Endothelial cell (in vitro differentiated cells): ENCODE results near the gene CTNNA3. TPM values are rescaled to one million over a fixed set of nuclear protein-coding genes. Genes with fewer than 3 reads are reported as not detected.

Experiments
- DNase-seq: peaks from one replicate; pipeline ENCODE4 v3.0.0; 2021; ENCODE audit warnings: low spot score
- H3K27ac Mint-ChIP-seq: one replicate; pipeline ENCODE4 v1.8.0; 2021; ENCODE audit warnings: mixed read lengths, inconsistent platforms; ENCODE audit not compliant: unreplicated experiment
- H3K27me3 Mint-ChIP-seq: one replicate; pipeline ENCODE4 v1.8.0; 2021; ENCODE audit warnings: mild to moderate bottlenecking, moderate library complexity, mixed read lengths, inconsistent platforms; ENCODE audit not compliant: unreplicated experiment
- H3K36me3 Mint-ChIP-seq: one replicate; pipeline ENCODE4 v1.8.0; 2021; ENCODE audit warnings: mild to moderate bottlenecking, low read depth, mixed read lengths, inconsistent platforms; ENCODE audit not compliant: unreplicated experiment
- H3K4me1 Mint-ChIP-seq: one replicate; pipeline ENCODE4 v1.8.0; 2021; ENCODE audit warnings: mild to moderate bottlenecking, mixed read lengths, inconsistent platforms; ENCODE audit not compliant: unreplicated experiment
- H3K4me3 Mint-ChIP-seq: one replicate; pipeline ENCODE4 v1.8.0; 2021; ENCODE audit warnings: mild to moderate bottlenecking, mixed read lengths, inconsistent platforms; ENCODE audit not compliant: unreplicated experiment
- H3K9me3 Mint-ChIP-seq: one replicate; pipeline ENCODE4 v1.8.0; 2021; ENCODE audit warnings: mixed read lengths, inconsistent platforms; ENCODE audit not compliant: unreplicated experiment
- total RNA-seq: library from RNA; stranded (reverse); fragmentation: NEBNext Ultra II Directional; extraction: Animal tissue kit (Norgen Biotek cat#: 25700); gene quantifications from one replicate; pipeline ENCODE4 v1.2.1, GENCODE V29; 2021; ENCODE audit not compliant: unreplicated experiment
- TF ChIP-seq, protein P1 (sequence below): fragments of 200-600 bp; sonication (generic); IDR thresholded peaks from one replicate; pipeline ENCODE4 v1.5.0; 2021; ENCODE audit warnings: antibody characterized with exemption; ENCODE audit not compliant: unreplicated experiment

The CTNNA3 gene
- total RNA-seq, 1 donor from 2014 or later, result 2.3 TPM

DNA sequence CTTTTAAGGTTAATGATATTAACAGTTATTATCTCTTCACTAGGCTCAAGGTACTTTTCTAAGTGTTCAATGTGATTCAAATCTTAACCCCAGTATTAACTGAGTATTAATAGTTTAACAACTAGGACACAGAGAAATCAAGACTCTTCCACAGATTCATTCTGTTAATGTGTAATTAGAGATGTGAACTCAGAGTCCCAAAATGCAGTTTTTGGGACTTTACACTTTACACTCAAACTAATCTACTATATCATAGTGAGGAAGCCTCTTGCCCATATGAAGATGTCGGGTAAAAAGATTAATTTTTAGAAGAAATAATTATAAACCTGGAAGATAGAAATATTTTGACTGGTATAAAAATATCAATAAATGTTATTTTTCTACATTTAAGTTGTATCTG, 1414.7 kb downstream of the CTNNA3 start:
- H3K4me1 Mint-ChIP-seq, result no peaks in the 10 kb centered on the region
- no peak overlapping the region for H3K27ac Mint-ChIP-seq
- DNase-seq, result no peak
- H3K36me3 Mint-ChIP-seq, result no peaks in the 10 kb centered on the region
- TF ChIP-seq, protein P1, sequence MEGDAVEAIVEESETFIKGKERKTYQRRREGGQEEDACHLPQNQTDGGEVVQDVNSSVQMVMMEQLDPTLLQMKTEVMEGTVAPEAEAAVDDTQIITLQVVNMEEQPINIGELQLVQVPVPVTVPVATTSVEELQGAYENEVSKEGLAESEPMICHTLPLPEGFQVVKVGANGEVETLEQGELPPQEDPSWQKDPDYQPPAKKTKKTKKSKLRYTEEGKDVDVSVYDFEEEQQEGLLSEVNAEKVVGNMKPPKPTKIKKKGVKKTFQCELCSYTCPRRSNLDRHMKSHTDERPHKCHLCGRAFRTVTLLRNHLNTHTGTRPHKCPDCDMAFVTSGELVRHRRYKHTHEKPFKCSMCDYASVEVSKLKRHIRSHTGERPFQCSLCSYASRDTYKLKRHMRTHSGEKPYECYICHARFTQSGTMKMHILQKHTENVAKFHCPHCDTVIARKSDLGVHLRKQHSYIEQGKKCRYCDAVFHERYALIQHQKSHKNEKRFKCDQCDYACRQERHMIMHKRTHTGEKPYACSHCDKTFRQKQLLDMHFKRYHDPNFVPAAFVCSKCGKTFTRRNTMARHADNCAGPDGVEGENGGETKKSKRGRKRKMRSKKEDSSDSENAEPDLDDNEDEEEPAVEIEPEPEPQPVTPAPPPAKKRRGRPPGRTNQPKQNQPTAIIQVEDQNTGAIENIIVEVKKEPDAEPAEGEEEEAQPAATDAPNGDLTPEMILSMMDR, result no peak
- no peak overlapping the region for H3K4me3 Mint-ChIP-seq
- H3K27me3 Mint-ChIP-seq, result no peaks in the 10 kb centered on the region
- no peaks in the 10 kb centered on the region for H3K9me3 Mint-ChIP-seq

DNA sequence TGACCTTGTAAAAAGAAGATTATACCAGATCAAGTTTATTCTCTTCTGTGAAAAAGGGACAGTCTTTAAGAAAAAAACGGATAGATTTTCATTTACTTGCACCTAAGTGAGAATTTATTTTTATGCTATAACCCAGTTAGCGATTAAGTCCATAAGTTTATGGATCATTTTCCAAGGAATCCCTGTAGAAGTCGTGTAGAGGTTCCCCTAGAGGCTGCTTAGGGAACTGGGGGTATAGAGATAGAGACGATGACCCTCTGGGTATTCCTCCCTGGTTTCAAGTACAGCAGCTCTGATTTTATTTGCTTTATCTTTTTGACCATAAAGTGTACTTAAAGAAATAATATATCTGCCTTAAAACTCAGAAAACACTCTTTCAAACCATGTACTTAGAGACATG, 1418.5 kb downstream of the CTNNA3 start:
- no peak for DNase-seq
- no peak overlapping the region for H3K27ac Mint-ChIP-seq
- H3K4me1 Mint-ChIP-seq, result no peaks in the 10 kb centered on the region
- TF ChIP-seq, protein P1, result peak; percentile 25
- H3K27me3 Mint-ChIP-seq, result peaks cover 2% of the 10 kb centered on the region
- no peaks in the 10 kb centered on the region for H3K9me3 Mint-ChIP-seq
- H3K4me3 Mint-ChIP-seq, result no peak overlapping the region
- no peaks in the 10 kb centered on the region for H3K36me3 Mint-ChIP-seq

DNA sequence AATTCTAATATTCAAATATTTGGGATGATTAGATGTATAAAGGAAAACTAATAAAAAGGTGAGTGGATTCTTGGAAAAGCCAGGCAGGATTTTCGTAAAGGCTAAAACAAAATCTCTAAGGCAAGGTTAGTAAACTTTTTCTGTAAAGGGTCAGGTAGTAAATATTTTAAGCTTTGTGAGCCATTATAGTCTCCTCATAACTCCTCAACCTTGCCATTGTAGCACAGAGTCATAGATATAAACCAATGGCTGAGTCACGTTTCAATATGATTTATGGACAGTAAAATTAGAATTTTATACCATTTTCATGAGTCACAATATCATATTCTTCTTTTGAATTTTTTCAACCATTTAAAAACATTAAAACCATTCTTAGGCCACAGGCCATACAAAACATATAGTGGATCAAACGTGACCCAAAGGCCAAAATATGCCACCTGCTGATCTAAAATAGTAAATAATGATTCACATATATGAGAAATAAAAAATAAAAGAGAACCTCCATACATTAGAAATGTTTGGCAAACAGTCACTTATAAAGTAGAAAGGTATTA, 1422.0 kb downstream of the CTNNA3 start:
- TF ChIP-seq, protein P1, result no peak
- no peaks in the 10 kb centered on the region for H3K36me3 Mint-ChIP-seq
- no peaks in the 10 kb centered on the region for H3K9me3 Mint-ChIP-seq
- H3K27me3 Mint-ChIP-seq, result peaks cover 2% of the 10 kb centered on the region
- DNase-seq, result no peak
- no peak overlapping the region for H3K4me3 Mint-ChIP-seq
- no peak overlapping the region for H3K27ac Mint-ChIP-seq
- H3K4me1 Mint-ChIP-seq, result no peaks in the 10 kb centered on the region

DNA sequence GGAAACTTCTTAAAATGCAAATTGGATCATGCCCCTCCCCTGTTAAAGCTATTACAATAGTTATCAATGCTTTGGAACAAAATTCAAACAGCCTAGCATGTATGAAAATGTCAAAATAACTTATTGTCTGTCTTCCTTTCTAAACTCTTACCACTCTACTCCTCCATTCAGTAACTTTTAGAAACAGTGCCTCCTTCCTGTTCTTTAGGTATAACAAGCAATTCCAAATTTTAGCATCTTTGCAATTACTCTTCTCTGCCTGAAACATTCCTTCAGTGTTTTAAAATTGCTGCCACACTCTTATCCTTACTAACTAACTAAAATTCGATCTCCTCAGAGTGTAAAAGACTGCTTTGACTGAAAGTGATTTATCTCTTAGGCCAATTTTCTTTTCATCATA, 1430.6 kb downstream of the CTNNA3 start:
- Mint-ChIP-seq H3K4me3 (no peak overlapping the region), H3K36me3 (peaks cover 5% of the 10 kb centered on the region), H3K4me1 (peaks cover 33% of the 10 kb centered on the region), H3K27me3 (no peaks in the 10 kb centered on the region), H3K27ac (no peak overlapping the region), H3K9me3 (no peaks in the 10 kb centered on the region)
- no peak for DNase-seq
- TF ChIP-seq, protein P1, result no peak

DNA sequence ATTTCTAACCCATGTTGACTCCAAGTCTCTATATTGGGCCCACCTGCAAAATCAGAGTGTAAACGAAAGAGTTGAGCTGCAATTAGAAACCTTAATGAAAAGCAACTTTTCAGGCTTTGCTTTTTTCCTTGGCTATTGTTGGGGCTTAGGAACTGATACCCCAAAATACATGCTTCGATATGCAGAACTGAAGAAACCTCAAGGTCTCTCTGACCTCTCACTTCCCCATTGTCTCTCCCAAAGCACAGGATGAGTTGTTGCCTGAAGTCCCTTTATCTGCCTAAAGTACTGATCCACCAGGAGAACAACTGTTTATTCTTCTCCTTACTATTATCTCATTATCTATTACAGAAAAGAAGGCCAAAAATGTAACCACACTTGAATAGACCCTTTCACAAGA, 1436.2 kb downstream of the CTNNA3 start:
- TF ChIP-seq, protein P1, result no peak
- H3K9me3 Mint-ChIP-seq, result no peaks in the 10 kb centered on the region
- no peak for DNase-seq
- no peaks in the 10 kb centered on the region for H3K36me3 Mint-ChIP-seq
- H3K27ac Mint-ChIP-seq, result no peak overlapping the region
- H3K27me3 Mint-ChIP-seq, result no peaks in the 10 kb centered on the region
- peaks cover 33% of the 10 kb centered on the region for H3K4me1 Mint-ChIP-seq
- H3K4me3 Mint-ChIP-seq, result no peak overlapping the region
